PC-9 (cell line): ENCODE measurements around the gene REC114.

Experiments used
- CTCF ChIP-seq: fragments of 200-600 bp; sonication (generic); conservative IDR thresholded peaks from 2 replicates; pipeline ENCODE4 v1.6.1; 2017; ENCODE audit warnings: mixed run types, antibody characterized with exemption, mild to moderate bottlenecking, moderate library complexity
- EZH2 ChIP-seq: fragments of 200-600 bp; sonication (generic); IDR thresholded peaks from 2 replicates; pipeline ENCODE4 v1.8.0; 2017; ENCODE audit warnings: antibody characterized with exemption, low read depth

- no peak for TF ChIP-seq CTCF
- no peak for TF ChIP-seq EZH2
Measured at GRCh38 chr15:73398861-73399260, 44.1 kb upstream of the REC114 start.
